Neutrophil (primary cell): ENCODE data around the gene TBCD.
"Not testable (repeated sequence)": the region's sequence is repeated elsewhere in the genome, so short reads cannot be mapped to it uniquely, and the experiment has no call there.

Experiments used
- H3K27ac ChIP-seq: fragments of 200-600 bp; sonication (generic); 2 replicates; pipeline ENCODE4 v1.5.1; 2016; ENCODE audit warnings: mild to moderate bottlenecking, moderate library complexity
- H3K27me3 ChIP-seq: fragments of 200-600 bp; sonication (generic); 2 replicates; pipeline ENCODE4 v1.6.0; 2016; ENCODE audit warnings: mild to moderate bottlenecking
- H3K36me3 ChIP-seq: fragments of 200-600 bp; sonication (generic); 2 replicates; pipeline ENCODE4 v1.5.1; 2017
- H3K4me1 ChIP-seq, 2 experiments: fragments of 200-600 bp in 1 of 2; sonication (generic) in 1 of 2; 1 replicate in 1 of 2; 2 replicates in 1 of 2; pipeline versions ENCODE4 v1.5.1 to v1.6.1; 2013 to 2016; ENCODE audit warnings: low read depth in 1 of 2, low read length in 1 of 2, mild to moderate bottlenecking in 1 of 2, moderate library complexity in 1 of 2; ENCODE audit not compliant: control insufficient read depth in 1 of 2, insufficient read depth in 1 of 2
- H3K4me3 ChIP-seq, 2 experiments: fragments of 200-600 bp in 1 of 2; sonication (generic) in 1 of 2; 1 replicate in 1 of 2; 2 replicates in 1 of 2; pipeline ENCODE4 v1.5.1; 2013 to 2016; ENCODE audit warnings: low read depth in 1 of 2, low read length in 1 of 2, mild to moderate bottlenecking in 1 of 2, moderate library complexity in 1 of 2
- H3K9me3 ChIP-seq: fragments of 200-600 bp; sonication (generic); 2 replicates; pipeline ENCODE4 v1.5.1; 2016
- TF ChIP-seq, protein P1 (sequence below): fragments of 200-600 bp; sonication (generic); IDR thresholded peaks from 2 replicates; pipeline ENCODE4 v1.5.1; 2016; ENCODE audit warnings: antibody characterized with exemption

The TBCD gene

DNA sequence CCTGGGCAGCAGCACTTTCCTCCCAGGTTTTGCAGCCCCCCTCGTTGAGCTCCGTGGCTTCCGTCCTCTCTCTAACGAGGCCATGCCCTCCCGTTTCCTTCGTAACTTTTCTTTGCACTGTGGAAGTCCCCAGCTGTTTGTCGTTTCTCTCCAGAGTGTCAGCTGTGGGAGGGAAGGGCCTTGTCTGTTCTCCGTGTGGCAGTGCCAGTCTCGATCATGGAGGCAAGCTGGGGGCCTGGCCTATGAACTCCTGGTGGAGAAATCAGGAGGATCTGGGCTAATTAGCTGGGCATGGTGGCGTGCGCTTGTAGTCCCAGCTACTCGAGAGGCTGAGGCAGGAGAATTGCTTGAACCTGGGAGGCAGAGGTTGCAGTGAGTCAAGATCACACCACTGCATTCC is 28.3 kb downstream of the TBCD start:
- Histone ChIP-seq H3K9me3 (no peaks in the 10 kb centered on the region), H3K4me3 (no peak overlapping the region), H3K27ac (no peak overlapping the region), H3K4me1 (peaks cover 11 to 17% of the 10 kb centered on the region in 2 experiments), H3K27me3 (no peaks in the 10 kb centered on the region), H3K36me3 (no peaks in the 10 kb centered on the region)
- TF ChIP-seq, protein P1, sequence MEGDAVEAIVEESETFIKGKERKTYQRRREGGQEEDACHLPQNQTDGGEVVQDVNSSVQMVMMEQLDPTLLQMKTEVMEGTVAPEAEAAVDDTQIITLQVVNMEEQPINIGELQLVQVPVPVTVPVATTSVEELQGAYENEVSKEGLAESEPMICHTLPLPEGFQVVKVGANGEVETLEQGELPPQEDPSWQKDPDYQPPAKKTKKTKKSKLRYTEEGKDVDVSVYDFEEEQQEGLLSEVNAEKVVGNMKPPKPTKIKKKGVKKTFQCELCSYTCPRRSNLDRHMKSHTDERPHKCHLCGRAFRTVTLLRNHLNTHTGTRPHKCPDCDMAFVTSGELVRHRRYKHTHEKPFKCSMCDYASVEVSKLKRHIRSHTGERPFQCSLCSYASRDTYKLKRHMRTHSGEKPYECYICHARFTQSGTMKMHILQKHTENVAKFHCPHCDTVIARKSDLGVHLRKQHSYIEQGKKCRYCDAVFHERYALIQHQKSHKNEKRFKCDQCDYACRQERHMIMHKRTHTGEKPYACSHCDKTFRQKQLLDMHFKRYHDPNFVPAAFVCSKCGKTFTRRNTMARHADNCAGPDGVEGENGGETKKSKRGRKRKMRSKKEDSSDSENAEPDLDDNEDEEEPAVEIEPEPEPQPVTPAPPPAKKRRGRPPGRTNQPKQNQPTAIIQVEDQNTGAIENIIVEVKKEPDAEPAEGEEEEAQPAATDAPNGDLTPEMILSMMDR = no peak

DNA sequence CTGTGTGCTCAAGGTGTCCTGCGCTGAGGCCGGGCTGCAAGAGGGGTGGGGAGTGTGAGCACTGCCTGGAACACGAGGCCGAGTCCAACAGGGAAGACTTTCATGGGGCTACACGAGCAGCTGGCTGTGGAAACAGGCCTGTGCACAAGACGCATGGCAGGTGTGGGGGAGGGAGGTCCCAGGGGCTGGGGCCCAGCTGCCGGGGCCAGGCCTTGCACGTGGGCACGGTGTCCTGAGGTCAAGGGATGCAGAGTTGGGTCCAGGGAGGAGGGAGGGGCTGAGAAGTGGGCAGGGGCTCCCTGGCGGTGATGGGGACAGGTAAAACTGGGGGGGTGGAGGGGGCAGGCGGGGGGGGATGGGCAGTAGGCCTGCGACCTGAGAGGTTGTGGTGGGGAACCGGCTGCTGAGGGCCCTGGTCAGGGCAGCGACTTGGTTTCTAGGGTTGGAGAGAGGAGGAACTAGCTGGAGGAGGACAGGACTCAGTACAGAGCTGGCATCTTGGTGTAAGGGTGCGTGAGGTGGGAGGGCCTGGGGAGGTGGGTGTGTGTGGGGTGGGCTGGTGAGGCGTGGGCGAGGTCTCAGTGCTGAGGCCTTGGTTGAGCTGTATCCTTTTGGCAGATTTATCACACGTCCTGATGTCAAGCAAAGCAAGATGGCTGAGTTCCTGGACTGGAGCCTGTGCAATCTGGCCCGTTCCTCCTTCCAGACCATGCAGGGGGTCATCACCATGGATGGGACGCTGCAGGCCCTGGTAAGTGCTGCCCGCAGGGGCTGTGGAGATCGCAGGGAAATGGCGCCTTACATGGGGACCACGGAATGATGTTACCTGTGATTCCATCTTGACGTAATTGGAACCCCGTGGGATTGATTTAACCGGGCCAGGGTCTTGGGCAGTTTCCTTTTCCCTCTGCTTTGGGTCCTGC is 29.4 kb downstream of the TBCD start:
- no peaks in the 10 kb centered on the region for H3K36me3 ChIP-seq

DNA sequence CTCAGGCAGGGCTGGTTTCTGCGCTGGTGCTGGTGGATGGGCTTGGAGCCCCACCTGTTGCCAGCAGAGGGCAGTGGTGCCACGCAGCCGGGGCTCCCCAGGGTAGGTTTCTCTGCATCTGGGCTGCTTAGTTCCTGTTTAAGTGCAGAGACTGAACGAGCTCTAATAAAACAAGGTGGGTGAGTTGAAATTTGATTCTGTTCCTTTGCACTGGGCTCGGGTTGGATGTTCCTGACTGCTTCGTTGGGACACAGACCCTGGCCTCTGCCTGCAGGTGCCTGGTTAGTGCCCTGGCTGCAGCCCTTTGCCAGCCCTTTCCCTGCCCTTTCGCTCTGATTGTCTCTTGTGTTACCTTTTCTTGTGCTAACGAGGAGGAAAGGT is 30.0 kb downstream of the TBCD start:
- TF ChIP-seq, protein P1 = peak; percentile 87
- peak overlapping the region in 1 of 2 experiments; percentile 30 for H3K4me3 ChIP-seq
- H3K27me3 ChIP-seq = no peaks in the 10 kb centered on the region
- no peaks in the 10 kb centered on the region for H3K36me3 ChIP-seq
- H3K4me1 ChIP-seq = peaks cover 11 to 17% of the 10 kb centered on the region in 2 experiments
- H3K9me3 ChIP-seq = no peaks in the 10 kb centered on the region
- no peak overlapping the region for H3K27ac ChIP-seq

More for the DNA sequence above, 29.4 kb downstream of the TBCD start:
- Histone ChIP-seq H3K9me3 (no peaks in the 10 kb centered on the region), H3K4me1 (peaks cover 11 to 17% of the 10 kb centered on the region in 2 experiments), H3K4me3 (no peak overlapping the region), H3K27ac (no peak overlapping the region), H3K27me3 (no peaks in the 10 kb centered on the region)
- TF ChIP-seq, protein P1 = no peak

DNA sequence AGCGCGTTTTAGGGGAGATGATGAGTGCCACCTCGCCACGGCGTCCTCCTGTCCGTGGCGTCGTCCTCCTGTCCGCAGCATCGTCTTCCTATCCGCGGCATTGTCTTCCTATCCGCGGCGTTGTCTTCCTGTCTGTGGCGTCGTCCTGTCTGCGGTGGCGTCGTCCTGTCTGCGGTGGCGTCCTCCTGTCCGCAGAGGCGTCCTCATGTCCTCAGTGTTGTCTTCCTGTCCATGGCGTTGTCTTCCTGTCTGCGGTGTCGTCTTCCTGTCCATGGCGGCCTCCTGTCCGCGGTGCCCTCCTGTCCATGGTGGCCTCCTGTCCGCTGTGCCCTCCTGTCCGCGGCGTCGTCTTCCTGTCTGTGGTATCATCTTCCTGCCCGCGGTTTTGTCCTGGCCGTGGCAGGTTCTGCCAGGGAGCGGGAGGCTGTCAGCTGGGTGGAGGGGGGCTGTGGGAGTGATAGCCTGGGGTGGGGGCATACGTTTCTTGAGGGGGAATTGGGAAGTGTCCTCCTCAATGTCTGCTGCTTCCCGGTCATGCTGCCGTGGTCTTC is 30.9 kb downstream of the TBCD start:
- Histone ChIP-seq H3K27ac (peak overlapping the region; percentile 16), H3K9me3 (no peaks in the 10 kb centered on the region), H3K27me3 (no peaks in the 10 kb centered on the region), H3K4me1 (peaks cover 11 to 17% of the 10 kb centered on the region in 2 experiments), H3K36me3 (no peaks in the 10 kb centered on the region), H3K4me3 (peak overlapping the region; percentile 8 to 30)
- TF ChIP-seq, protein P1 = no peak

DNA sequence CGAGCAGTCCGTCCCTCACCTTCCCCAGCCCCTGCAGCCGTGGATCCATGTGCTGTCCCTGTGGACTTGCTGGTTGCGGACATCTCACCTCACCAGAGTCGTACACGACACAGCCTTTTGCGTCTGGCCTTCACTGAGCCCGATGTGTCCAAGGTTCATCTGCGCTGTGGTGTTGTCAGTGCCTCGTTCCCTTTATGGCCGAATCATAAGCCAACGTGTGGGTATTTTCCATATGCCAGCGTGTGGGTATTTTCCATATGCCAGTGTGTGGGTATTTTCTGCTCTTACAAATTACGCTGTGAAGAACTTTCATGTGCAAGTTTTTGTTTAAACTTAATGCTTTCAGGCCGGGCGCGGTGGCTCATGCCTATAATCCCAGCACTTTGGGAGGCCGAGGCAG is 31.6 kb downstream of the TBCD start:
- H3K27me3 ChIP-seq = no peaks in the 10 kb centered on the region
- H3K4me3 ChIP-seq = no peak overlapping the region
- H3K9me3 ChIP-seq = no peaks in the 10 kb centered on the region
- TF ChIP-seq, protein P1 = no peak
- H3K27ac ChIP-seq = peak overlapping the region; percentile 16
- H3K36me3 ChIP-seq = no peaks in the 10 kb centered on the region
- peaks cover 11 to 17% of the 10 kb centered on the region in 2 experiments for H3K4me1 ChIP-seq

DNA sequence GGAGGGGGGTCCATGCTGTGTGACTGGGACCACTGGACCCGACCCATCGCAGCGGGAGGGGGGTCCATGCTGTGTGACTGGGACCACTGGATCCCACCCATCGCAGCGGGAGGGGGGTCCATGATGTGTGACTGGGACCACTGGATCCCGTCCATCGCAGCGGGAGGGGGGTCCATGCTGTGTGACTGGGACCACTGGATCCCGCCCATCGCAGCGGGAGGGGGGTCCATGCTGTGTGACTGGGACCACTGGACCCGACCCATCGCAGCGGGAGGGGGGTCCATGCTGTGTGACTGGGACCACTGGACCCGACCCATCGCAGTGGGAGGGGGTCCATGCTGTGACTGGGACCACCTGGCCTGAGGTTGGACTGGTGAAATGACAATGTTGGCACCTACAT is 33.7 kb downstream of the TBCD start:
- not testable (repeated sequence) for H3K9me3 ChIP-seq, H3K27ac ChIP-seq, H3K27me3 ChIP-seq, H3K4me3 ChIP-seq, H3K36me3 ChIP-seq
- peaks cover 11 to 17% of the 10 kb centered on the region in 2 experiments for H3K4me1 ChIP-seq
